HCT116 (cell line): ENCODE results near the gene PFKP. TPM values are rescaled to one million over a fixed set of nuclear protein-coding genes. Genes with fewer than 3 reads are reported as not detected.

ENCODE experiments used
- ATAC-seq: fragments of 200-7000 bp; cut with Tn5 transposase; 2 replicates; pipeline ENCODE4 v1.9.1; 2020; ENCODE audit warnings: mild to moderate bottlenecking, moderate library complexity
- BruUV-seq: library from RNA; stranded (reverse); fragments of 400-500 nt; replicated peaks from 2 replicates; lab custom pipeline; 2021; lab: Mats Ljungman, UMichigan
- CTCF ChIA-PET: fragments of 300-600 bp; sonication (Branson Sonifier 250); formaldehyde crosslinking; loops from one replicate; lab custom pipeline; 2021; ENCODE audit warnings: antibody characterized with exemption; lab: Charles Lee
- POLR2A ChIA-PET: fragments of 300-600, 350-600 bp; sonication (Branson Sonifier 250); formaldehyde crosslinking; loops from one replicate; lab custom pipeline; 2021; ENCODE audit warnings: antibody characterized with exemption; lab: Charles Lee
- RAD21 ChIA-PET, 2 experiments: fragments of 300-600 bp; sonication (Branson Sonifier 250); formaldehyde crosslinking; loops; one replicate each; lab custom pipeline; 2023; ENCODE audit warnings: low total read pairs in 2 of 2; ENCODE audit not compliant: uncharacterized antibody in 2 of 2, unreplicated experiment in 2 of 2, low non-redundant PET in 1 of 2; lab: Charles Lee
- DNase-seq: peaks from one replicate; pipeline ENCODE4 v3.0.0-alpha.2; 2010; ENCODE audit warnings: low read depth, low spot score
- H2AFZ ChIP-seq: fragments of 200-600 bp; shearing (Covaris generic), sonication (generic); 2 replicates; pipeline ENCODE4 v1.6.1; 2017; ENCODE audit warnings: low read depth, mixed run types, mixed read lengths, antibody characterized with exemption, low read length; ENCODE audit not compliant: poor library complexity, severe bottlenecking
- H3K27ac ChIP-seq: 2 replicates; pipeline ENCODE4 v1.5.1; 2012; ENCODE audit warnings: low read depth, low read length
- H3K27me3 ChIP-seq: fragments of 200-600 bp; sonication (generic); 2 replicates; pipeline ENCODE4 v1.6.1; 2016; ENCODE audit warnings: mixed run types, low read length, mixed read lengths; ENCODE audit not compliant: insufficient read depth
- H3K36me3 ChIP-seq, 2 experiments: fragments of 200-500 bp in 1 of 2; fragments of 200-600 bp in 1 of 2; sonication (Bioruptor generic) in 1 of 2; sonication (generic) in 1 of 2; 2 replicates each; pipeline versions ENCODE4 v1.5.1 to v1.6.1; 2014 to 2016; ENCODE audit warnings: low read length in 2 of 2, inconsistent platforms in 1 of 2, mixed read lengths in 1 of 2, mixed run types in 1 of 2; ENCODE audit not compliant: insufficient read depth in 2 of 2, control insufficient read depth in 1 of 2
- H3K4me1 ChIP-seq, 2 experiments: fragments of 200-600 bp in 1 of 2; sonication (generic) in 1 of 2; 2 replicates each; pipeline versions ENCODE4 v1.5.1 to v1.6.1; 2012 to 2017; ENCODE audit warnings: low read length in 2 of 2, inconsistent platforms in 1 of 2, mild to moderate bottlenecking in 1 of 2, mixed read lengths in 1 of 2, mixed run types in 1 of 2, moderate library complexity in 1 of 2; ENCODE audit not compliant: insufficient read depth in 2 of 2, control insufficient read depth in 1 of 2
- H3K4me2 ChIP-seq: fragments of 200-600 bp; sonication (generic); 2 replicates; pipeline ENCODE4 v1.6.1; 2017; ENCODE audit warnings: mixed run types, low read length, mixed read lengths
- H3K4me3 ChIP-seq, 2 experiments: fragments of 200-600 bp in 1 of 2; sonication (generic) in 1 of 2; replicated peaks in 1 of 2; 2 replicates each; pipeline ENCODE4 v1.5.1; 2011 to 2016; ENCODE audit warnings: low read length in 2 of 2, control low read depth in 1 of 2, low read depth in 1 of 2, mild to moderate bottlenecking in 1 of 2, mixed read lengths in 1 of 2, mixed run types in 1 of 2
- H3K79me2 ChIP-seq: fragments of 200-600 bp; sonication (generic); 2 replicates; pipeline ENCODE4 v1.6.1; 2017; ENCODE audit warnings: mild to moderate bottlenecking, mixed run types, low read length, moderate library complexity, mixed read lengths; ENCODE audit not compliant: insufficient read depth
- H3K9ac ChIP-seq: fragments of 200-600 bp; sonication (generic); 2 replicates; pipeline ENCODE4 v1.6.1; 2016; ENCODE audit warnings: low read length, mixed read lengths
- H3K9me2 ChIP-seq: fragments of 200-600 bp; sonication (generic), shearing (Covaris generic); 2 replicates; pipeline ENCODE4 v1.6.1; 2017; ENCODE audit warnings: mixed run types, mild to moderate bottlenecking, moderate library complexity; ENCODE audit not compliant: insufficient read depth
- H3K9me3 ChIP-seq, 2 experiments: fragments of 200-500 bp in 1 of 2; fragments of 200-600 bp in 1 of 2; sonication (Bioruptor generic) in 1 of 2; sonication (generic) in 1 of 2; 2 replicates each; pipeline ENCODE4 v1.6.1; 2014 to 2017; ENCODE audit warnings: low read length in 2 of 2, mixed read lengths in 2 of 2, inconsistent platforms in 1 of 2, low read depth in 1 of 2, mild to moderate bottlenecking in 1 of 2, mixed run types in 1 of 2, moderate library complexity in 1 of 2; ENCODE audit not compliant: control insufficient read depth in 1 of 2, insufficient read depth in 1 of 2
- H4K20me1 ChIP-seq: fragments of 200-600 bp; sonication (generic), shearing (Covaris generic); 2 replicates; pipeline ENCODE4 v1.6.1; 2017; ENCODE audit warnings: mixed run types, mild to moderate bottlenecking, moderate library complexity; ENCODE audit not compliant: insufficient read depth
- EGR1 ChIP-seq: IDR thresholded peaks from 2 replicates; pipeline ENCODE4 v1.6.1; 2012; ENCODE audit warnings: low read depth
- EZH2 ChIP-seq: fragments of 200-600 bp; sonication (generic); IDR thresholded peaks from 2 replicates; pipeline ENCODE4 v1.6.1; 2017; ENCODE audit warnings: antibody characterized with exemption, mixed run types
- FOSL1 ChIP-seq: IDR thresholded peaks from 2 replicates; pipeline ENCODE4 v1.6.1; 2012; ENCODE audit warnings: low read depth
- REST ChIP-seq: IDR thresholded peaks from 2 replicates; pipeline ENCODE4 v1.6.1; 2012; ENCODE audit warnings: low read depth
- SRF ChIP-seq: IDR thresholded peaks from 2 replicates; pipeline ENCODE4 v1.6.1; 2012; ENCODE audit warnings: low read depth
- YY1 ChIP-seq: IDR thresholded peaks from 2 replicates; pipeline ENCODE4 v1.6.1; 2011; ENCODE audit warnings: low read length, low read depth, moderate library complexity, mild to moderate bottlenecking; ENCODE audit not compliant: insufficient replicate concordance; ENCODE audit errors: extremely low read depth
- intact Hi-C: fragments of 100-400 bp; cut with micrococcal nuclease; formaldehyde crosslinking; loops from 2 replicates; pipeline ENCODE4 v1.10.0; 2022
- total RNA-seq: library from RNA; stranded (reverse); gene quantifications from one replicate; pipeline ENCODE4 v1.2.1, GENCODE V29; 2021; ENCODE audit not compliant: unreplicated experiment
- TF ChIP-seq, protein P1 (sequence below): IDR thresholded peaks from 2 replicates; pipeline ENCODE4 v1.6.1; 2012

The PFKP gene
- total RNA-seq, 1 experiment from 2014 or later, result 237 TPM

DNA sequence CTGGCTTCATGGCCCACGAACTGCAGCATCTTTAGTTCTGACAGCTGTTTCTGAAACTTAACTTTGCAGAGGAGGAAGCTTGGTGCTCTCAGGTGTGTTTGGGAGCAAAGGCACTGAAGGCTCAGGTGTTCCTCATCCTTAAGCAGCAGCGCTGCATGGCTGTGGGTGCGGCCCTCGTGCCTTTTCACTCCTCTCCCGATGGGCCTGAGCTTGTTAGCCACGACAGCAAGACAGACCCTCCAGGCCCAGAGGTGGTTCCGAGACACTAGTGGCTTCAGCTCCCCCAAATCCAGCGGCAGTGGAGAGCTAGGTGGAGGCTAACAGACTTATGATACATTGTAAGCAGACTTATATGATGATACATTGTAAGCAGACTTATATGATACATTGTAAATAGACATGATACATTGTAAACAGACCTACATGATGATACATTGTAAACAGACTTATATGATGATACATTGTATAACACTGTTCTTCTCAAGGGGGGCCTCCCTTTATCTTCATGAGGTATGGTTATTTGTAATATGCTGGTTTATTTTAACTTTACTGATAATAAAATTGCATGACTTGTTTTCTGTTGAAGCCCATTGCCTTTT lies 14.1 kb downstream of the PFKP start:
- Histone ChIP-seq H3K4me1 (peaks cover 24 to 27% of the 10 kb centered on the region in 2 experiments), H3K27ac (no peak overlapping the region), H3K9me3 (no peaks in the 10 kb centered on the region), H3K9me2 (no peaks in the 10 kb centered on the region), H4K20me1 (peaks cover 23% of the 10 kb centered on the region; the same call in 1 of the 2 replicates), H3K36me3 (peaks cover 11 to 40% of the 10 kb centered on the region in 2 experiments; a peak in 3 of 4 replicates), H3K9ac (no peak overlapping the region), H2AFZ (no peak overlapping the region), H3K4me2 (no peak overlapping the region), H3K27me3 (no peaks in the 10 kb centered on the region), H3K4me3 (no peak overlapping the region), H3K79me2 (peaks cover 90% of the 10 kb centered on the region)
- ChIA-PET CTCF (interaction anchor here (1.1 to 1.3 kb wide), 2 partner anchors 10 kb away, joined by 3 to 5 read pairs; no protein-coding TSS in a partner anchor), POLR2A (interaction anchor here (1.5 kb wide), 1 partner anchor 14 kb away, joined by 3 read pairs; no protein-coding TSS in a partner anchor), RAD21 (interaction anchor here in 1 of 2 experiments (1.3 kb wide), 1 partner anchor 10 kb away, joined by 3 read pairs; no protein-coding TSS in a partner anchor)
- intact Hi-C loops, result no loop called here
- BruUV-seq, result no TSS peak
- no peak for DNase-seq
- no peak for TF ChIP-seq REST
- TF ChIP-seq EZH2, result no peak
- TF ChIP-seq YY1, result no peak
- TF ChIP-seq FOSL1, result no peak
- TF ChIP-seq EGR1, result no peak
- TF ChIP-seq, protein P1, sequence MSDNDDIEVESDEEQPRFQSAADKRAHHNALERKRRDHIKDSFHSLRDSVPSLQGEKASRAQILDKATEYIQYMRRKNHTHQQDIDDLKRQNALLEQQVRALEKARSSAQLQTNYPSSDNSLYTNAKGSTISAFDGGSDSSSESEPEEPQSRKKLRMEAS, result no peak
- TF ChIP-seq SRF, result no peak
- no peak for ATAC-seq
